Hepatocyte (in vitro differentiated cells): ENCODE measurements around the gene IL12RB2. TPM values are rescaled to one million over a fixed set of nuclear protein-coding genes. Genes with fewer than 3 reads are reported as not detected.

Source experiments
- DNase-seq: peaks from one replicate; pipeline ENCODE4 v3.0.0-alpha.2; 2016; ENCODE audit warnings: low spot score
- H2AFZ ChIP-seq: fragments of 200-600 bp; sonication (generic); 2 replicates; pipeline ENCODE4 v1.6.0; 2016; ENCODE audit warnings: antibody characterized with exemption, mild to moderate bottlenecking
- H3K27ac ChIP-seq: fragments of 200-600 bp; sonication (generic); 2 replicates; pipeline ENCODE4 v1.5.1; 2016; ENCODE audit warnings: mild to moderate bottlenecking
- H3K27me3 ChIP-seq: fragments of 200-600 bp; sonication (generic); 2 replicates; pipeline ENCODE4 v1.6.1; 2016
- H3K36me3 ChIP-seq: fragments of 200-600 bp; sonication (generic); replicated peaks from 2 replicates; pipeline ENCODE4 v1.5.1; 2016; ENCODE audit warnings: low read depth; ENCODE audit not compliant: insufficient read depth
- H3K4me1 ChIP-seq: fragments of 200-600 bp; sonication (generic); 2 replicates; pipeline ENCODE4 v1.5.1; 2016; ENCODE audit warnings: mild to moderate bottlenecking, moderate library complexity; ENCODE audit not compliant: insufficient read depth
- H3K4me2 ChIP-seq: fragments of 200-600 bp; sonication (generic); 2 replicates; pipeline ENCODE4 v1.6.0; 2016
- H3K4me3 ChIP-seq: fragments of 200-600 bp; sonication (generic); 2 replicates; pipeline ENCODE4 v1.5.1; 2016; ENCODE audit warnings: mild to moderate bottlenecking
- H3K79me2 ChIP-seq: fragments of 200-600 bp; sonication (generic); 2 replicates; pipeline ENCODE4 v1.6.0; 2017; ENCODE audit warnings: mild to moderate bottlenecking
- H3K9me2 ChIP-seq: fragments of 200-600 bp; sonication (generic); replicated peaks from 2 replicates; pipeline ENCODE4 v1.6.0; 2017; ENCODE audit warnings: mild to moderate bottlenecking; ENCODE audit not compliant: insufficient read depth
- H3K9me3 ChIP-seq: fragments of 200-600 bp; sonication (generic); 2 replicates; pipeline ENCODE4 v1.5.1; 2016; ENCODE audit warnings: low read depth, mild to moderate bottlenecking
- H4K20me1 ChIP-seq: fragments of 200-600 bp; sonication (generic); 2 replicates; pipeline ENCODE4 v1.6.0; 2016; ENCODE audit warnings: mild to moderate bottlenecking; ENCODE audit not compliant: insufficient read depth, poor library complexity, severe bottlenecking
- EZH2 ChIP-seq: fragments of 200-600 bp; sonication (generic); IDR thresholded peaks from 2 replicates; pipeline ENCODE4 v1.6.1; 2016; ENCODE audit warnings: antibody characterized with exemption, mild to moderate bottlenecking, borderline replicate concordance
- EZH2phosphoT487 ChIP-seq: fragments of 200-600 bp; sonication (generic); IDR thresholded peaks from one replicate; pipeline ENCODE4 v1.6.1; 2018; ENCODE audit warnings: antibody characterized with exemption, mild to moderate bottlenecking, low read depth, moderate library complexity; ENCODE audit not compliant: unreplicated experiment, severe bottlenecking
- whole genome bisulfite sequencing: methylation state at CpG from one replicate; pipeline ENCODE4 v1.1.6; 2016; ENCODE audit warnings: low lambda C conversion rate; ENCODE audit errors: missing lambda C conversion rate; 5-methylcytosine and 5-hydroxymethylcytosine counted together
- polyA plus RNA-seq: library from polyadenylated mRNA; unstranded; fragments of >200 nt; fragmentation: Nextera tagmentation; extraction: Ambion mirVana; gene quantifications from 2 replicates; pipeline ENCODE4 v1.2.1, GENCODE V29; 2016
- total RNA-seq: library from RNA; depleted of rRNA; stranded (reverse); fragments of >200 nt; gene quantifications from 2 replicates; pipeline ENCODE4 v1.2.3, GENCODE V29; 2014
- TF ChIP-seq, protein P1 (sequence below): fragments of 200-600 bp; sonication (generic); IDR thresholded peaks from 2 replicates; pipeline ENCODE4 v1.5.1; 2016; ENCODE audit warnings: antibody characterized with exemption, mild to moderate bottlenecking; ENCODE audit not compliant: poor library complexity

The IL12RB2 gene
- total and polyA plus RNA-seq, 2 experiments from 2014 or later: 0.47 TPM; not detected in 1

DNA sequence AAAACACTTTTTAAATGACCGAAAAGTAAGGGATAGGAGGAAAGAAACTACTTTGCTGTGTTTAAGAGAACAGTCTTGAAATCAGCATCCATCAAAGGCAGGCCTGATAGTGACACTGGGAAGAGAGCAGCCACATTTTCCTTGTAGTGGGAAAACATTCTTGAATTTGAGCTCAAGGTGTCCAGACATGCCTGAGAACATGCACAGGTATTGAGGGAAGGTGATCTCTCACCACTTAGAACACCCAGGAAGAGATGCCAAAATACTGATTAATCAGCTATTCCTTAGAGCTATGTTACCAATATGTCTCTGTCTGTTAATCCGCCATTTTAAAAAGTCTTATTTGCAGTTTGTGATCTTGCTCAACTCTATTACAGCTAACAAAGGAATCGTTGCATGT lies 25.9 kb downstream of the IL12RB2 start:
- Histone ChIP-seq H3K27me3 (no peaks in the 10 kb centered on the region), H3K36me3 (no peaks in the 10 kb centered on the region), H3K27ac (no peak overlapping the region), H4K20me1 (no peaks in the 10 kb centered on the region), H3K4me1 (no peaks in the 10 kb centered on the region), H3K9me3 (no peaks in the 10 kb centered on the region), H3K4me3 (no peak overlapping the region), H3K4me2 (no peak overlapping the region), H3K9me2 (no peaks in the 10 kb centered on the region), H2AFZ (no peak overlapping the region), H3K79me2 (no peaks in the 10 kb centered on the region)
- WGBS: 94% methylated on average over 3 of the region's 3 CpGs
- DNase-seq: no peak
- TF ChIP-seq EZH2 (no peak), EZH2phosphoT487 (no peak)
- TF ChIP-seq, protein P1, sequence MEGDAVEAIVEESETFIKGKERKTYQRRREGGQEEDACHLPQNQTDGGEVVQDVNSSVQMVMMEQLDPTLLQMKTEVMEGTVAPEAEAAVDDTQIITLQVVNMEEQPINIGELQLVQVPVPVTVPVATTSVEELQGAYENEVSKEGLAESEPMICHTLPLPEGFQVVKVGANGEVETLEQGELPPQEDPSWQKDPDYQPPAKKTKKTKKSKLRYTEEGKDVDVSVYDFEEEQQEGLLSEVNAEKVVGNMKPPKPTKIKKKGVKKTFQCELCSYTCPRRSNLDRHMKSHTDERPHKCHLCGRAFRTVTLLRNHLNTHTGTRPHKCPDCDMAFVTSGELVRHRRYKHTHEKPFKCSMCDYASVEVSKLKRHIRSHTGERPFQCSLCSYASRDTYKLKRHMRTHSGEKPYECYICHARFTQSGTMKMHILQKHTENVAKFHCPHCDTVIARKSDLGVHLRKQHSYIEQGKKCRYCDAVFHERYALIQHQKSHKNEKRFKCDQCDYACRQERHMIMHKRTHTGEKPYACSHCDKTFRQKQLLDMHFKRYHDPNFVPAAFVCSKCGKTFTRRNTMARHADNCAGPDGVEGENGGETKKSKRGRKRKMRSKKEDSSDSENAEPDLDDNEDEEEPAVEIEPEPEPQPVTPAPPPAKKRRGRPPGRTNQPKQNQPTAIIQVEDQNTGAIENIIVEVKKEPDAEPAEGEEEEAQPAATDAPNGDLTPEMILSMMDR: no peak

DNA sequence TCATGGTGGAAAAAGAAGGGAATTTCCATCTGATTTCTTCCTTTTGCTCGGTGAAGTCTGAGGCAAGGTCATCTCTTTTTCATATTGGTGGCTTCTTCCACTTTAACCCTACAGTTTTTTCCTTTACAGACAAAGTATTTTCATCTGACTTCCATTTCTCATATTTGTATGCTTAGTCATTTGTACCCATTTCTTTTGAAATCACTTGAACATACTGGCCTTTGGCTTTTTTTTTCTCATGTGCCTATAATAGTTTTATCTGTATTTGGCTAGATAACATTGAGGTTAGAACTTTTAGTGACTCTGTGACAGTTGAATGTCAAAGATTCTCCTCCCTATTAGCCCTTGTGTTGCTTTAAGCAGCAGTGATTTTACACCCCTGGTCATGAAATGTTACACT lies 27.7 kb downstream of the IL12RB2 start:
- Histone ChIP-seq H3K9me3 (no peaks in the 10 kb centered on the region), H3K4me3 (no peak overlapping the region), H3K36me3 (no peaks in the 10 kb centered on the region), H2AFZ (no peak overlapping the region), H3K4me1 (no peaks in the 10 kb centered on the region), H3K79me2 (no peaks in the 10 kb centered on the region), H3K9me2 (no peaks in the 10 kb centered on the region), H3K4me2 (no peak overlapping the region), H3K27me3 (no peaks in the 10 kb centered on the region), H3K27ac (no peak overlapping the region), H4K20me1 (no peaks in the 10 kb centered on the region)
- TF ChIP-seq EZH2 (no peak), EZH2phosphoT487 (no peak)
- TF ChIP-seq, protein P1: no peak
- WGBS: 100% methylated on average over 1 of the region's 1 CpG
- DNase-seq: no peak

DNA sequence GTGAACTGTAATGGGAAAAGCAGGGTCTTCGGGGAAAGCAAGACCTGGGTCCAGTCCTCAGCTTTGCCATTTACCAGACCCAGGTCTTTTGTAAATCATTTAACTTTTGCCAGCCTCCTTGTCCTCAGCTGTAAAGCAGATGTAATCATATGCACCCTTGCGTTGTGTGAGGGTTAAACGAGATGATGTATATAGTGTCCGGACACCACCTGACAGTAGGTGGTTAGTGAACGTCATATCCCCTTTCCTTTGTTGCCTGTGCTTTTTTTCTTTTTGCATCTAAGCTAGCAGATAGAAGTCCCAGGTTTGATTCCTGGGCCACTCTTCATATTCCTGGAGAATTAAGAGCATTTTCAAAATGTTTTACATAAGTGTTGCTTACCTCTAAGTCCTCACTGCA lies 28.5 kb downstream of the IL12RB2 start:
- Histone ChIP-seq H3K9me2 (no peaks in the 10 kb centered on the region), H3K36me3 (no peaks in the 10 kb centered on the region), H3K79me2 (no peaks in the 10 kb centered on the region), H3K27ac (no peak overlapping the region), H4K20me1 (no peaks in the 10 kb centered on the region), H3K9me3 (no peaks in the 10 kb centered on the region), H3K27me3 (no peaks in the 10 kb centered on the region), H3K4me3 (no peak overlapping the region), H2AFZ (no peak overlapping the region), H3K4me1 (no peaks in the 10 kb centered on the region), H3K4me2 (no peak overlapping the region)
- WGBS: 96% methylated on average over 5 of the region's 5 CpGs
- TF ChIP-seq EZH2phosphoT487: no peak
- TF ChIP-seq, protein P1: no peak
- no peak for TF ChIP-seq EZH2
- DNase-seq: no peak

DNA sequence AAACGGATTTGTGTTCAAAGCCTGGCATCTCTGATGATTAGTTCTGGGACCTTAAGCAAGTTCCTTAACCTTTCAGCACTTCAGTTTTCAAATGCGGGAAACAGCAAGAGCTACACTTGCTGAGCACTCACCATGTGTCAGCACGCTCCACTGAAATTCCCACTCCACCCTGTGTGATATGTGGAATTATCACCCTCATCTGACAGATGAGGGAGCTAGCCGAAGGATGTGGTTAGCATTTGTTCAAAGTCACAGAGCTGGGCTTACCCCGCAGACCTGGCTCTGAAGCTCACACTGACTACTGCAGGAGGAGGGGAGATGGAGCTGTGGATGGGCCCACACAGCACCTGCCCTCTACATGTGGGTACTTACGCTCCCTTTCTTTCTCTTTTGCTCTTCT lies 29.1 kb downstream of the IL12RB2 start:
- H2AFZ ChIP-seq: no peak overlapping the region
- no peaks in the 10 kb centered on the region for H3K4me1 ChIP-seq
- 87% methylated on average over 6 of the region's 6 CpGs for WGBS
- no peaks in the 10 kb centered on the region for H3K36me3 ChIP-seq
- no peak overlapping the region for H3K27ac ChIP-seq
- H3K4me3 ChIP-seq: no peak overlapping the region
- H4K20me1 ChIP-seq: no peaks in the 10 kb centered on the region
- DNase-seq: no peak
- no peaks in the 10 kb centered on the region for H3K9me2 ChIP-seq
- H3K27me3 ChIP-seq: no peaks in the 10 kb centered on the region
- no peaks in the 10 kb centered on the region for H3K79me2 ChIP-seq
- H3K4me2 ChIP-seq: no peak overlapping the region
- TF ChIP-seq, protein P1: no peak
- TF ChIP-seq EZH2phosphoT487: no peak
- no peak for TF ChIP-seq EZH2
- H3K9me3 ChIP-seq: no peaks in the 10 kb centered on the region
